ENCODE results near the gene ZNF419.
A peak's percentile ranks its signal among the peaks of the same experiment; 100 is the strongest.
"Not testable (repeated sequence)": the region's sequence is repeated elsewhere in the genome, so short reads cannot be mapped to it uniquely, and the experiment has no call there.

Gene ZNF419

GRCh38 chr19:57487477-57488298 is at the start of gene ZNF419:
ZNF419 (plus strand) TSS chr19:57487750; CDS start chr19:57487951, 201 bp downstream.
- H3K27ac ChIP-seq; DNase-seq (ENCODE audit: low read depth, low spot score); H3K9me3 ChIP-seq (ENCODE audit: low read depth, low read length): not testable (repeated sequence)
- H3K36me3 ChIP-seq (ENCODE audit: insufficient read depth, low read length), result peaks cover 24% of the 10 kb centered on the region
- peak within 1 kb of the TSS; percentile 80 for H3K9ac ChIP-seq (ENCODE audit: insufficient read length)
- peak; percentile 66 for TF ChIP-seq POLR2AphosphoS5 (IDR thresholded peaks at IDR 0.05; ENCODE audit: borderline replicate concordance, low read depth, low read length)
- peak within 1 kb of the TSS; percentile 94 for H3K4me3 ChIP-seq

DNA sequence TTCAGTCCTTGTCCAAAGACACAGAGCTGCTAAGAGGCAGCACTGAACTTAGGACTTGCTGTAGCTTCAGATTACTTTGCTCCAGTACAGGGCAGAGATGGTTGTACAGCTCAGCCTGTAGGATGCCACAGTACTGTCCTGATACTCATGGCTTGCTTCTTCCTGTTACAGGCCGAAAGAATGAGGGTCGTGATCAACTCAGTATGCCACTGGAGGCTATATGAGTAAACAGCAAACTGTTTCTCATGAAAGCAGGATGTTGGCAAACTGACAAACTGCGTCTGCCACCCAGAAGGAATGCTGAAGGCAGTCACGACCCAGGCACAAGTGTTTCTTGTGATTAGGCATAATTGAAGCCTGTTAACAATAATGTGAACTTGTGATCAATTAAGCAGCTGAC is 49.6 kb upstream of the ZNF419 start:
- TF ChIP-seq FOXP2 (optimal IDR thresholded peaks at IDR 0.05; ENCODE audit: control extremely low read depth, extremely low read length, insufficient read depth) (no peak), EZH2 (IDR thresholded peaks at IDR 0.05) (no peak), POLR2AphosphoS5 (IDR thresholded peaks at IDR 0.05; ENCODE audit: borderline replicate concordance, low read depth, low read length) (no peak)
- no peak overlapping the region for H3K4me3 ChIP-seq
- H3K27ac ChIP-seq, result no peak overlapping the region
- no peak for DNase-seq (ENCODE audit: low read depth, low spot score)
- H3K36me3 ChIP-seq (ENCODE audit: insufficient read depth, low read length), result peaks cover 52% of the 10 kb centered on the region
- no peak overlapping the region for H3K9ac ChIP-seq (ENCODE audit: insufficient read length)
- H3K9me3 ChIP-seq (ENCODE audit: low read depth, low read length), result 0 out of 2 replicates have a peak, but pooled peaks cover 6% of the 10 kb centered on the region

DNA sequence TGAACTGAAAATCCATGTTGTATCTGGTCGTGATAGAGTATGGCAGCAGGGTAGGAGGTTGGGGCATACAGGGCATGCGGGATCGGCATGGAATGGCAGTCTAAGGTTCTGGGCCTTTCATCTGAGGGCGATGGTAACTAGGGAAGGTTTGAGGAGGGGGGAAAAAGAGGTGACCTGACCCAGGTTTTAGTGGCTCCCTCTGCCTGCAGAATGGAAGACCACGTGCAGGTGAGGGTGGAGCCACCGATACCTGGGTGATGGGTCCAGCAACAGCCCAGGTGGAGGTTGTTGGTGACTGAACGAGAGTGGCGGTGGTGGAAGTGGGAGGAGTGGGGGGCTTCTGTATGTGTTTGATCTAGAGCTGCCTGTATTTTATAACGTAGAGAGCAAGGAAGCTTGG is 48.6 kb upstream of the ZNF419 start:
- Histone ChIP-seq H3K4me3 (no peak overlapping the region), H3K36me3 (ENCODE audit: insufficient read depth, low read length) (peaks cover 62% of the 10 kb centered on the region), H3K9me3 (ENCODE audit: low read depth, low read length) (0 out of 2 replicates have a peak, but pooled peaks cover 6% of the 10 kb centered on the region), H3K27ac (no peak overlapping the region), H3K9ac (ENCODE audit: insufficient read length) (no peak overlapping the region)
- no peak for TF ChIP-seq FOXP2 (optimal IDR thresholded peaks at IDR 0.05; ENCODE audit: control extremely low read depth, extremely low read length, insufficient read depth)
- no peak for TF ChIP-seq POLR2AphosphoS5 (IDR thresholded peaks at IDR 0.05; ENCODE audit: borderline replicate concordance, low read depth, low read length)
- no peak for TF ChIP-seq EZH2 (IDR thresholded peaks at IDR 0.05)
- no peak for DNase-seq (ENCODE audit: low read depth, low spot score)

GRCh38 chr19:57441979-57442752 is 45.4 kb upstream of the ZNF419 start:
- no peak overlapping the region for H3K27ac ChIP-seq
- no peak overlapping the region for H3K9ac ChIP-seq (ENCODE audit: insufficient read length)
- TF ChIP-seq FOXP2 (optimal IDR thresholded peaks at IDR 0.05; ENCODE audit: control extremely low read depth, extremely low read length, insufficient read depth) (no peak), POLR2AphosphoS5 (IDR thresholded peaks at IDR 0.05; ENCODE audit: borderline replicate concordance, low read depth, low read length) (no peak), EZH2 (IDR thresholded peaks at IDR 0.05) (no peak)
- no peak overlapping the region for H3K4me3 ChIP-seq
- 0 out of 2 replicates have a peak, but pooled peaks cover 9% of the 10 kb centered on the region for H3K9me3 ChIP-seq (ENCODE audit: low read depth, low read length)
- no peak for DNase-seq (ENCODE audit: low read depth, low spot score)
- peaks cover 72% of the 10 kb centered on the region for H3K36me3 ChIP-seq (ENCODE audit: insufficient read depth, low read length)

DNA sequence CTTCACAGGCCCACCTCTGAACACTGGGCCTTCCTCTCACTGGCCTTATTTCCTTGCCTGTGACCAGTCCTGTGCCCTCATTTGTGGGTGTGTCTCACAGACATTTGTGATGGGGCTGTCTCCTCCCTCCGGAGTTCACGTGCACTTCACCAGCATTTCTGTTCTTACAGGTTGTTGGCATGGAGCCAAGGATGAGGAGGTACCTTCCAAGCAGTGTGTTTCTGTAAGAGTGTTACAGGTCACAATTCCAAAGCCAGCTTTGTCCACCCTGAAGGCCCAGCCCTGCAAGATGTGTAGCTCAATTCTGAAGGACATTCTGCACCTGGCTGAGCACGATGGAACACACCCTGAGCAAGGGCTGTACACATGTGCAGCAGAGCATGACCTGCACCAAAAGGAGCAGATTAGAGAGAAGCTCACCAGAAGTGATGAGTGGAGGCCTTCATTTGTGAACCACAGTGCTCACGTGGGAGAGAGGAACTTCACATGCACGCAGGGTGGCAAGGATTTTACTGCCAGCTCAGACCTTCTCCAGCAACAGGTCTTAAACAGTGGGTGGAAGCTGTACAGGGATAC is 44.3 kb upstream of the ZNF419 start:
- no peak overlapping the region for H3K4me3 ChIP-seq
- peaks cover 66% of the 10 kb centered on the region for H3K36me3 ChIP-seq (ENCODE audit: insufficient read depth, low read length)
- H3K9me3 ChIP-seq (ENCODE audit: low read depth, low read length), result 0 out of 2 replicates have a peak, but pooled peaks cover 9% of the 10 kb centered on the region
- no peak overlapping the region for H3K9ac ChIP-seq (ENCODE audit: insufficient read length)
- H3K27ac ChIP-seq, result no peak overlapping the region
- DNase-seq (ENCODE audit: low read depth, low spot score), result no peak
- TF ChIP-seq FOXP2 (optimal IDR thresholded peaks at IDR 0.05; ENCODE audit: control extremely low read depth, extremely low read length, insufficient read depth) (no peak), POLR2AphosphoS5 (IDR thresholded peaks at IDR 0.05; ENCODE audit: borderline replicate concordance, low read depth, low read length) (no peak), EZH2 (IDR thresholded peaks at IDR 0.05) (no peak)

- H3K4me3 ChIP-seq, result no peak overlapping the region
- no peak overlapping the region for H3K27ac ChIP-seq
- H3K36me3 ChIP-seq (ENCODE audit: insufficient read depth, low read length), result no peaks in the 10 kb centered on the region
- peaks cover 4% of the 10 kb centered on the region; the same call in 1 of the 2 replicates for H3K9me3 ChIP-seq (ENCODE audit: low read depth, low read length)
- TF ChIP-seq POLR2AphosphoS5 (IDR thresholded peaks at IDR 0.05; ENCODE audit: borderline replicate concordance, low read depth, low read length), result no peak
- no peak for TF ChIP-seq EZH2 (IDR thresholded peaks at IDR 0.05)
- no peak for TF ChIP-seq FOXP2 (optimal IDR thresholded peaks at IDR 0.05; ENCODE audit: control extremely low read depth, extremely low read length, insufficient read depth)
- DNase-seq (ENCODE audit: low read depth, low spot score), result no peak
- H3K9ac ChIP-seq (ENCODE audit: insufficient read length), result no peak overlapping the region
Observed at GRCh38 chr19:57452307-57452706, 35.2 kb upstream of the ZNF419 start.

GRCh38 chr19:57465680-57466381 is 21.7 kb upstream of the ZNF419 start:
- Histone ChIP-seq H3K36me3 (ENCODE audit: insufficient read depth, low read length) (no peaks in the 10 kb centered on the region), H3K4me3 (no peak overlapping the region), H3K9me3 (ENCODE audit: low read depth, low read length) (peaks cover 5% of the 10 kb centered on the region; the same call in 1 of the 2 replicates), H3K9ac (ENCODE audit: insufficient read length) (no peak overlapping the region), H3K27ac (no peak overlapping the region)
- no peak for DNase-seq (ENCODE audit: low read depth, low spot score)
- TF ChIP-seq EZH2 (IDR thresholded peaks at IDR 0.05), result no peak

- H3K36me3 ChIP-seq (ENCODE audit: insufficient read depth, low read length), result no peaks in the 10 kb centered on the region
- no peak for TF ChIP-seq EZH2 (IDR thresholded peaks at IDR 0.05)
- no peak for TF ChIP-seq FOXP2 (optimal IDR thresholded peaks at IDR 0.05; ENCODE audit: control extremely low read depth, extremely low read length, insufficient read depth)
- no peak for TF ChIP-seq POLR2AphosphoS5 (IDR thresholded peaks at IDR 0.05; ENCODE audit: borderline replicate concordance, low read depth, low read length)
- H3K9ac ChIP-seq (ENCODE audit: insufficient read length), result no peak overlapping the region
- DNase-seq (ENCODE audit: low read depth, low spot score), result no peak
- peaks cover 8% of the 10 kb centered on the region; the same call in 1 of the 2 replicates for H3K9me3 ChIP-seq (ENCODE audit: low read depth, low read length)
- no peak overlapping the region for H3K27ac ChIP-seq
- H3K4me3 ChIP-seq, result no peak overlapping the region
Observed at GRCh38 chr19:57466489-57466888, 21.1 kb upstream of the ZNF419 start.
